Psoas muscle (tissue), 8 donors: ENCODE results near the gene SSU72. TPM values are rescaled to one million over a fixed set of nuclear protein-coding genes. Genes with fewer than 3 reads are reported as not detected.

Experiments
- ATAC-seq, 4 donors: fragments of 200-7000 bp; cut with Tn5 transposase; one replicate each; pipeline ENCODE4 v1.9.1; 2020; ENCODE audit warnings: moderate library complexity in 3 of 4, mild to moderate bottlenecking in 2 of 4
- DNase-seq, 2 donors: peaks; one replicate each; pipeline ENCODE4 v3.0.0-alpha.2; 2020
- H3K27ac ChIP-seq: fragments of 200-600 bp; one replicate; pipeline ENCODE4 v1.8.0; 2022
- H3K27me3 ChIP-seq, 3 donors: fragments of 200-600 bp in 1 of 3; one replicate each; pipeline versions ENCODE4 v1.6.1 to v1.8.0; 2013 to 2022; ENCODE audit warnings: low read length in 2 of 3, mild to moderate bottlenecking in 2 of 3, moderate library complexity in 1 of 3; ENCODE audit not compliant: insufficient read depth in 3 of 3
- H3K36me3 ChIP-seq, 2 donors: fragments of 200-600 bp in 1 of 2; one replicate each; pipeline versions ENCODE4 v1.6.1 to v1.8.0; 2013 to 2022; ENCODE audit warnings: low read depth in 1 of 2, mild to moderate bottlenecking in 1 of 2, moderate library complexity in 1 of 2; ENCODE audit not compliant: insufficient read depth in 1 of 2
- H3K4me1 ChIP-seq: fragments of 200-600 bp; one replicate; pipeline ENCODE4 v1.8.0; 2022
- H3K4me3 ChIP-seq: fragments of 200-600 bp; one replicate; pipeline ENCODE4 v1.8.0; 2022; ENCODE audit warnings: mild to moderate bottlenecking
- H3K9me3 ChIP-seq: fragments of 200-600 bp; one replicate; pipeline ENCODE4 v1.8.0; 2022
- CTCF ChIP-seq: fragments of 200-600 bp; IDR thresholded peaks from one replicate; pipeline ENCODE4 v1.8.0; 2022; ENCODE audit warnings: antibody characterized with exemption
- WGBS, 3 donors: extraction: QIAGEN DNeasy Blood & Tissue Kit; methylation state at CpG; one replicate each; pipeline versions ENCODE4 v1.1.6 to v1.1.7; 2013; 5-methylcytosine and 5-hydroxymethylcytosine counted together
- intact Hi-C, 2 donors: fragments of 100-400 bp; cut with DNase I; formaldehyde crosslinking; loops; one replicate each; pipeline versions ENCODE4 v1.11.0 to v1.14.2; 2022
- polyA plus RNA-seq, 3 donors: library from polyadenylated mRNA; stranded (reverse); fragments of 200-250 nt; gene quantifications; one replicate each; pipeline ENCODE4 v1.2.3, GENCODE V29; 2013
- total RNA-seq, 4 donors: library from RNA; stranded (reverse); fragmentation: NEBNext Ultra II Directional in 2 of 4; extraction: Animal tissue kit (Norgen Biotek cat#: 25700) in 2 of 4; gene quantifications; one replicate each; pipeline versions ENCODE4 v1.2.1 to v1.2.4, GENCODE V29; 2021 to 2023
- donor health status: healthy with polysubstance abuse.
- donor health status: DM: no; HTN: no; CAD: no; lungs with moderate emphysema.
- donor health status: Bipolar disorder and iron deficiency.
- donor health status: healthy.
- donor health status: DM: yes; HTN: yes; CAD: no.
- donor health status: DM: no; HTN: no; CAD: no.
- donor health status: DM: no; HTN: no; CAD: no.
- donor health status: DM: yes; HTN: yes; CAD: no.

SSU72 gene
- total and polyA plus RNA-seq, 7 donors: 130 to 207 (median 179) TPM

DNA sequence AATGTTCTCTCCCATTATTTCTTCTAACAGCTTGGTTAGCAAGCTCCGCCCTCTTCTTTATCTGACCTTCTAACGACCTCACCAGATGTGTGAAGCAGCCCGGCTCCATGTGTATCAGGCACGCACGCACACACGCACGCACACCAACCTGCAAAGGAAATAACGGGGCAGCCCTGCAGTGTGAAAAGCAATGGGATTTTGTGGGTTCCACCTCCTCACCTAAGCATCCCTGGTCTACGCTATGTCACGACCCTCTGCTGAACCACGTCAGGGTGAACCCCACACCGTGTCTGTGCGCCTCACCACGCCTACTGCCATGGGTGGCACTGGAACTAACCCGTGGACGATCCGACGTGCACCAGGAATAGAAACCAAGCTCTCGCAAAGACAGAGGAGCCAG, 10.4 kb downstream of the SSU72 start:
- no peak for TF ChIP-seq CTCF
- no peaks in the 10 kb centered on the region for H3K27me3 ChIP-seq
- no peak overlapping the region for H3K4me3 ChIP-seq
- ATAC-seq (no peak), DNase-seq (no peak)
- H3K36me3 ChIP-seq: peaks cover 8 to 61% of the 10 kb centered on the region in 2 donors
- no peak overlapping the region for H3K27ac ChIP-seq
- H3K4me1 ChIP-seq: peaks cover 36% of the 10 kb centered on the region
- WGBS, 3 donors: 77 to 81% (median 80%) methylated on average over 19 of the region's 19 CpGs
- no peaks in the 10 kb centered on the region for H3K9me3 ChIP-seq
- intact Hi-C loops: loop anchor here in 1 of 2 donors (5.0 kb wide), 1 partner anchor 47 kb away; no protein-coding TSS in a partner anchor

DNA sequence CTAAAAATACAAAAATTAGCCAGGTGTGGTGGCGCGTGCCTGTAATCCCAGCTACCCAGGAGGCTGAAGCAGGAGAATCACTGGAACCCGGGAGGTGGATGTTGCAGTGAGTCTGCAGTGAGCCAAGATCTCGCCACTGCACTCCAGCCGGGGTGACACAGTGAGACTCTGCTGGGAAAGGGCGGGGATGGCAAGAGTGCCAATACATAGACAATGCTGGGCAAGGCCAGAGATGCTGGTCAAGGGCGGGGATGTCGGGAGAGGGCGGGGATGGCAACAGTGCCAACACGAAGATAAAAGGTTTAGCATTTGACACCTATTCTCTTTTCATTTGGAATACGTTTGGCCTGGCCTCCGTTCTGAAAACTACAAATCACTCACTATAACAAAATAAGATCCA, 11.0 kb downstream of the SSU72 start:
- no peak for DNase-seq
- no peak for TF ChIP-seq CTCF
- WGBS, 3 donors: 88 to 91% (median 90%) methylated on average over 12 of the region's 12 CpGs
- peaks cover 30% of the 10 kb centered on the region for H3K4me1 ChIP-seq
- H3K27me3 ChIP-seq: no peaks in the 10 kb centered on the region
- no peak overlapping the region for H3K27ac ChIP-seq
- no peak for ATAC-seq
- H3K36me3 ChIP-seq: peaks cover 8 to 61% of the 10 kb centered on the region in 2 donors
- no peaks in the 10 kb centered on the region for H3K9me3 ChIP-seq
- intact Hi-C loops: loop anchor here in 1 of 2 donors (5.0 kb wide), 1 partner anchor 46 kb away; no protein-coding TSS in a partner anchor
- H3K4me3 ChIP-seq: no peak overlapping the region

- Histone ChIP-seq H3K27ac (no peak overlapping the region), H3K9me3 (no peaks in the 10 kb centered on the region), H3K4me1 (peaks cover 21% of the 10 kb centered on the region), H3K27me3 (no peaks in the 10 kb centered on the region), H3K36me3 (peaks cover 8 to 61% of the 10 kb centered on the region in 2 donors), H3K4me3 (no peak overlapping the region)
- WGBS, 3 donors: 81 to 84% (median 84%) methylated on average over 21 of the region's 21 CpGs
- ATAC-seq: no peak
- no peak for TF ChIP-seq CTCF
- DNase-seq: no peak
- intact Hi-C loops: loop anchor here in 1 of 2 donors (5.0 kb wide), 1 partner anchor 45 kb away; no protein-coding TSS in a partner anchor
These were observed 12.0 kb downstream of the SSU72 start for GRCh38 chr1:1562556-1563195.

GRCh38 chr1:1561801-1562470, 12.7 kb downstream of the SSU72 start:
- no peak for TF ChIP-seq CTCF

More at GRCh38 chr1:1561801-1562470, 12.7 kb downstream of the SSU72 start:
- H3K27ac ChIP-seq: no peak overlapping the region
- H3K9me3 ChIP-seq: no peaks in the 10 kb centered on the region
- DNase-seq (no peak), ATAC-seq (no peak)
- no peak overlapping the region for H3K4me3 ChIP-seq
- 85 to 94% (median 90%) methylated on average over 15 of the region's 15 CpGs for WGBS, 3 donors
- peaks cover 8 to 61% of the 10 kb centered on the region in 2 donors for H3K36me3 ChIP-seq
- no peaks in the 10 kb centered on the region for H3K27me3 ChIP-seq
- intact Hi-C loops: loop anchor here in 1 of 2 donors (5.0 kb wide), 1 partner anchor 45 kb away; no protein-coding TSS in a partner anchor
- peaks cover 13% of the 10 kb centered on the region for H3K4me1 ChIP-seq
